ENCODE measurements around the gene MAGEB16.

Gene MAGEB16

GRCh38 chrX:35826503-35826902, 28.4 kb downstream of the MAGEB16 start:
- TF ChIP-seq, protein P1, sequence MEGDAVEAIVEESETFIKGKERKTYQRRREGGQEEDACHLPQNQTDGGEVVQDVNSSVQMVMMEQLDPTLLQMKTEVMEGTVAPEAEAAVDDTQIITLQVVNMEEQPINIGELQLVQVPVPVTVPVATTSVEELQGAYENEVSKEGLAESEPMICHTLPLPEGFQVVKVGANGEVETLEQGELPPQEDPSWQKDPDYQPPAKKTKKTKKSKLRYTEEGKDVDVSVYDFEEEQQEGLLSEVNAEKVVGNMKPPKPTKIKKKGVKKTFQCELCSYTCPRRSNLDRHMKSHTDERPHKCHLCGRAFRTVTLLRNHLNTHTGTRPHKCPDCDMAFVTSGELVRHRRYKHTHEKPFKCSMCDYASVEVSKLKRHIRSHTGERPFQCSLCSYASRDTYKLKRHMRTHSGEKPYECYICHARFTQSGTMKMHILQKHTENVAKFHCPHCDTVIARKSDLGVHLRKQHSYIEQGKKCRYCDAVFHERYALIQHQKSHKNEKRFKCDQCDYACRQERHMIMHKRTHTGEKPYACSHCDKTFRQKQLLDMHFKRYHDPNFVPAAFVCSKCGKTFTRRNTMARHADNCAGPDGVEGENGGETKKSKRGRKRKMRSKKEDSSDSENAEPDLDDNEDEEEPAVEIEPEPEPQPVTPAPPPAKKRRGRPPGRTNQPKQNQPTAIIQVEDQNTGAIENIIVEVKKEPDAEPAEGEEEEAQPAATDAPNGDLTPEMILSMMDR (IDR thresholded peaks at IDR 0.05): no peak

GRCh38 chrX:35829501-35829900, 31.4 kb downstream of the MAGEB16 start:
- TF ChIP-seq, protein P1 (IDR thresholded peaks at IDR 0.05): no peak

DNA sequence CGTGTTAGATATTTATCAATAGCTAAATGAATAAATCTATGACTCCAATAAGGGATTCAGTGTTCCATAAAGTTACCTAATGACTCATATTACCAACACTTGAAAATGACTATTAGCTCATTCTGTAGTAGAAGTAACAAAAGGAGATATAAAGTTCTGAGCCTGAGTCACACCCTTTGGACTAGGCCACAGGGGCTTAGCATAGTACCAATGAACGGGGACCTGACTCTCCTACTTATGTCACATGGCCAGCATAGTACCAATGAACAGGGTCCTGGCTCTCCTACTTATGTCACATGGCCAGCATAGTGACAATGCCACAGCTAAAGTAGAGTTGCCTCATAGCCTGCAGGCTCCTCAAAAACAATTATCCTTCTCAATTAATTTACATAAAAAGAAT, 43.7 kb downstream of the MAGEB16 start:
- TF ChIP-seq, protein P1 (IDR thresholded peaks at IDR 0.05): no peak

GRCh38 chrX:35842674-35843073, 44.5 kb downstream of the MAGEB16 start:
- TF ChIP-seq, protein P1 (IDR thresholded peaks at IDR 0.05): no peak

DNA sequence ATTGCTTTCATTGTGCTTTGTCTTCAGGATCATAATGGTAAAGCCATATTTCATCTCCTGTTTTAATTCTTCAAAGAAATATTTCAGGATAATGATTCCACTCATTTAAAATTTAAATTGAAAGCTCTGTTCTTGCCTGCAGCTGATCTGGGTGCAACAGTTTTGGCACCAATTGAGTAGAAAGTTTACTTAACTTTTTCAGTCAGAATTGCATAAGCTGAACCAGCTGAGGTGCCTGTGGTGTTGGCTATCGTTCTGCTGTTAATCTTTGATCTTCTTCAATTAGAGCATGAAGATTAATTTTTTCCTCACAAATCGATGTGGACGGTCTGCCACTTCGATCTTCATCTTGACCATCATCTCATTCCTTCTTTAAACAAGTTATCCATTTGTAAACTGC, 49.6 kb downstream of the MAGEB16 start:
- TF ChIP-seq, protein P1 (IDR thresholded peaks at IDR 0.05): no peak
